SU-DHL-6 (cell line): Measurements from ENCODE around the gene MBD4.
A peak's percentile ranks its signal among the peaks of the same experiment; 100 is the strongest.
"Not testable (repeated sequence)": the region's sequence is repeated elsewhere in the genome, so short reads cannot be mapped to it uniquely, and the experiment has no call there.

Source experiments
- H2AFZ ChIP-seq: fragments of 200-600 bp; sonication (generic); 2 replicates; pipeline ENCODE4 v1.6.1; 2014; ENCODE audit warnings: low read depth, mild to moderate bottlenecking, moderate library complexity, mixed read lengths, antibody characterized with exemption, low read length; ENCODE audit not compliant: severe bottlenecking
- H3F3A ChIP-seq: fragments of 200-600 bp; shearing (Covaris generic); 2 replicates; pipeline ENCODE4 v1.6.0; 2016; ENCODE audit warnings: antibody characterized with exemption, mild to moderate bottlenecking; ENCODE audit not compliant: insufficient read depth
- H3K27ac ChIP-seq: fragments of 200-600 bp; sonication (generic); 2 replicates; pipeline ENCODE4 v1.5.1; 2016; ENCODE audit warnings: low read depth, mild to moderate bottlenecking, low read length, moderate library complexity, mixed read lengths
- H3K27me3 ChIP-seq: fragments of 200-600 bp; sonication (generic), shearing (Covaris generic); 2 replicates; pipeline ENCODE4 v1.6.0; 2014; ENCODE audit warnings: mild to moderate bottlenecking, low read length
- H3K36me3 ChIP-seq: fragments of 200-600 bp; sonication (generic); 2 replicates; pipeline ENCODE4 v1.6.1; 2014; ENCODE audit warnings: mild to moderate bottlenecking, low read length, mixed read lengths
- H3K4me2 ChIP-seq: fragments of 300-600, 200-600 bp; shearing (Covaris generic), sonication (generic); 2 replicates; pipeline ENCODE4 v1.6.0; 2014; ENCODE audit warnings: low read length, low read depth, mild to moderate bottlenecking; ENCODE audit not compliant: poor library complexity, severe bottlenecking
- H3K4me3 ChIP-seq: fragments of 200-600 bp; sonication (generic); 2 replicates; pipeline ENCODE4 v1.5.1; 2014; ENCODE audit warnings: antibody characterized with exemption, low read length, mild to moderate bottlenecking, mixed read lengths; ENCODE audit not compliant: insufficient read depth, poor library complexity, severe bottlenecking
- H3K79me2 ChIP-seq: fragments of 200-600 bp; sonication (generic); 2 replicates; pipeline ENCODE4 v1.6.1; 2014; ENCODE audit warnings: mild to moderate bottlenecking, low read length, moderate library complexity; ENCODE audit not compliant: insufficient read depth
- H3K9ac ChIP-seq: fragments of 200-600 bp; sonication (generic); 2 replicates; pipeline ENCODE4 v1.7.0; 2014; ENCODE audit warnings: mild to moderate bottlenecking, low read length
- H3K9me2 ChIP-seq: fragments of 200-600 bp; sonication (generic); replicated peaks from 2 replicates; pipeline ENCODE4 v1.6.1; 2014; ENCODE audit warnings: low read length; ENCODE audit not compliant: insufficient read depth
- H3K9me3 ChIP-seq: fragments of 200-600 bp; sonication (generic); 2 replicates; pipeline ENCODE4 v1.6.1; 2014; ENCODE audit warnings: low read length, mixed read lengths; ENCODE audit not compliant: insufficient read depth
- H4K20me1 ChIP-seq: fragments of 200-600 bp; sonication (generic); 2 replicates; pipeline ENCODE4 v1.6.1; 2014; ENCODE audit warnings: low read depth, mild to moderate bottlenecking, antibody characterized with exemption, low read length, moderate library complexity, mixed read lengths
- CTCF ChIP-seq: fragments of 200-600 bp; sonication (generic); IDR thresholded peaks from one replicate; pipeline ENCODE4 v1.5.1; 2017; ENCODE audit warnings: antibody characterized with exemption, mild to moderate bottlenecking, low read length, moderate library complexity; ENCODE audit not compliant: insufficient read depth, poor library complexity, severe bottlenecking
- EZH2phosphoT487 ChIP-seq: fragments of 200-600 bp; sonication (generic), shearing (Covaris generic); conservative IDR thresholded peaks from 2 replicates; pipeline ENCODE4 v1.6.1; 2018; ENCODE audit warnings: mild to moderate bottlenecking, antibody characterized with exemption, low read length, moderate library complexity, mixed read lengths

The MBD4 gene

GRCh38 chr3:129439817-129440617 is at the start of gene MBD4, which contains the start of gene IFT122:
Gene MBD4 (minus strand): TSS chr3:129439948. CDS start chr3:129439833, 115 bp downstream.
Gene IFT122 (plus strand): TSS chr3:129440224. CDS start chr3:129440331, 107 bp downstream.
- Histone ChIP-seq H2AFZ (peak within 1 kb of the TSS; percentile 92), H3K27me3 (no peaks in the 10 kb centered on the region), H3K79me2 (peaks cover 44% of the 10 kb centered on the region), H3K27ac (peak within 1 kb of the TSS; percentile 82), H3F3A (no peaks in the 10 kb centered on the region), H4K20me1 (no peaks in the 10 kb centered on the region), H3K4me3 (peak within 1 kb of the TSS; percentile 95), H3K9me3 (no peaks in the 10 kb centered on the region), H3K4me2 (peak within 1 kb of the TSS; percentile 89), H3K36me3 (peaks cover 20% of the 10 kb centered on the region), H3K9me2 (no peaks in the 10 kb centered on the region), H3K9ac (peak within 1 kb of the TSS; percentile 97)
- TF ChIP-seq CTCF = no peak
- TF ChIP-seq EZH2phosphoT487 = no peak

GRCh38 chr3:129489258-129489657 is 49.5 kb upstream of the MBD4 start:
- not testable (repeated sequence) for H3K9me2 ChIP-seq, H2AFZ ChIP-seq, H3K9me3 ChIP-seq, H3K79me2 ChIP-seq, H3K9ac ChIP-seq, H3K27me3 ChIP-seq, H3K36me3 ChIP-seq, H3K27ac ChIP-seq, H3F3A ChIP-seq, H4K20me1 ChIP-seq, H3K4me2 ChIP-seq, H3K4me3 ChIP-seq

DNA sequence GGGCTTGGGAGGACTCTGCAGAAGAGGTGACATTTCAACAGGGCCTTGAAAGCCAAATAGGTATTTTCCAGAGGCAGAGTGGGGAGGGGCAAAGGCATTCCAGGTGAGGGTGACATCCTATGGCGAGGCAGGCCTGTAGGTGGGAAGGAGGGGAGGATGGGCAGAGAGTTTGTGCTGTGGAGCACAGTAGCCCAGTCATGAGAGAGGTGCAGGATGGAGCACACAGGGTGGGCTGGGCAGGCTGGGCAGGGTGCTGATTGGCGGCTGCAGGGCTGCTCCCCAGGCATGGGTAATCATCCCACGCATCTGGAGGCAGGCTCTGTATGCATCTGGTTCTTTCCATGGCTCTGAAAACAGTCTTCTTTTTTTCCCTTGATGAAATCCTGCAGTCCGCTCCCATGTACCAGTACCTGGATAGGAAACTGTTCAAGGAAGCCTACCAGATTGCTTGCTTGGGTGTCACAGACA is 48.2 kb upstream of the MBD4 start:
- not testable (repeated sequence) for H4K20me1 ChIP-seq, H3K27me3 ChIP-seq, H3K36me3 ChIP-seq, H3F3A ChIP-seq, H3K27ac ChIP-seq, H3K9me3 ChIP-seq, H3K79me2 ChIP-seq, H2AFZ ChIP-seq, H3K4me2 ChIP-seq, H3K4me3 ChIP-seq, H3K9ac ChIP-seq, H3K9me2 ChIP-seq

DNA sequence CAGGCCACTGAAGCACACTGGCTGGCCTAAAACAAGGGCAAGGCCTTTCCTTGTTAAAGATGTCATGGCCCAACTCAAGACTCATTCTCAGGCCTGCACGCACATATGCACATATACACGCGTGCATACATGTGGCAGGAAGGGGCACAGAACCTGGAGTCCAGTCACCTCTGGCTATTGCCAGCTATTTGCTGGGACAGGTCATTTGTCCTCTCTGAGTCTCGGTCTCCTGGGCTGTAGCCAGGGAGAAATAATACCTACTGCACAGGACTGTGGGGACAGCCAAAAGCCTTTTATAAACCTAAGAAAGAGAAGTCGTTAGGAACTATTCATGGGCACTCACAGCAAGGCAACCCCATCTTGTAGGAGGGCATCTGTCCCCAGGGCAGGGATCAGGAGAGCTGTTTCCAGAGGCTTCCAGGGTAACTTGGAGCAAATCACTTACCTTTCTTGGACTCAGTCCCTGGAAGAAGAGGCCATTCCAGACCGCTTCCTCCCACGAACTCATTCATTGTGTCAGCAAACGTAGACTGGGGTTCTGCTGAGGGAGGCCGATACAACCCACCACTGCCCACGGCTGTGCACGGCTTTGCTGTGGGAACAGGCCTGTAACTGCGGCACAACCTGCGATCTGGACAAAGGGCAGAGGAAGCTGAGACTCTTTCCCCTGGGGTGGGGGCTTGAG is 47.6 kb upstream of the MBD4 start:
- no peaks in the 10 kb centered on the region for H3K79me2 ChIP-seq
- no peaks in the 10 kb centered on the region for H3K9me2 ChIP-seq
- H3F3A ChIP-seq = no peaks in the 10 kb centered on the region
- H3K4me2 ChIP-seq = no peak overlapping the region
- H4K20me1 ChIP-seq = no peaks in the 10 kb centered on the region
- no peaks in the 10 kb centered on the region for H3K36me3 ChIP-seq
- no peaks in the 10 kb centered on the region for H3K27me3 ChIP-seq
- no peaks in the 10 kb centered on the region for H3K9me3 ChIP-seq
- no peak overlapping the region for H3K27ac ChIP-seq
- H3K4me3 ChIP-seq = no peak overlapping the region
- H2AFZ ChIP-seq = no peak overlapping the region
- no peak for TF ChIP-seq CTCF
- no peak for TF ChIP-seq EZH2phosphoT487
- H3K9ac ChIP-seq = no peak overlapping the region
